IPS-20b (cell line): Measurements from ENCODE around the gene C1GALT1C1L.

ENCODE experiments used
- H3K27ac ChIP-seq: one replicate; pipeline ENCODE4 v1.5.1; 2013; ENCODE audit warnings: low read length
- H3K27me3 ChIP-seq: 2 replicates; pipeline ENCODE4 v1.6.1; 2013; ENCODE audit warnings: mild to moderate bottlenecking, low read length, inconsistent platforms; ENCODE audit not compliant: insufficient read depth
- H3K36me3 ChIP-seq: 2 replicates; pipeline ENCODE4 v1.6.1; 2013; ENCODE audit warnings: low read depth, mild to moderate bottlenecking, inconsistent platforms, low read length, moderate library complexity; ENCODE audit not compliant: insufficient read depth
- H3K4me1 ChIP-seq: 2 replicates; pipeline ENCODE4 v1.6.1; 2013; ENCODE audit warnings: mild to moderate bottlenecking, control low read depth, inconsistent platforms, low read length, moderate library complexity; ENCODE audit not compliant: insufficient read depth
- H3K4me3 ChIP-seq: 2 replicates; pipeline ENCODE4 v1.5.1; 2013; ENCODE audit warnings: mild to moderate bottlenecking, low read length, inconsistent platforms
- H3K9ac ChIP-seq: 2 replicates; pipeline ENCODE4 v1.6.1; 2013; ENCODE audit warnings: low read depth, mild to moderate bottlenecking, inconsistent platforms, low read length, moderate library complexity
- H3K9me3 ChIP-seq: 2 replicates; pipeline ENCODE4 v1.6.1; 2013; ENCODE audit warnings: mild to moderate bottlenecking, low read depth, low read length, inconsistent platforms; ENCODE audit not compliant: insufficient read depth

Gene C1GALT1C1L

DNA sequence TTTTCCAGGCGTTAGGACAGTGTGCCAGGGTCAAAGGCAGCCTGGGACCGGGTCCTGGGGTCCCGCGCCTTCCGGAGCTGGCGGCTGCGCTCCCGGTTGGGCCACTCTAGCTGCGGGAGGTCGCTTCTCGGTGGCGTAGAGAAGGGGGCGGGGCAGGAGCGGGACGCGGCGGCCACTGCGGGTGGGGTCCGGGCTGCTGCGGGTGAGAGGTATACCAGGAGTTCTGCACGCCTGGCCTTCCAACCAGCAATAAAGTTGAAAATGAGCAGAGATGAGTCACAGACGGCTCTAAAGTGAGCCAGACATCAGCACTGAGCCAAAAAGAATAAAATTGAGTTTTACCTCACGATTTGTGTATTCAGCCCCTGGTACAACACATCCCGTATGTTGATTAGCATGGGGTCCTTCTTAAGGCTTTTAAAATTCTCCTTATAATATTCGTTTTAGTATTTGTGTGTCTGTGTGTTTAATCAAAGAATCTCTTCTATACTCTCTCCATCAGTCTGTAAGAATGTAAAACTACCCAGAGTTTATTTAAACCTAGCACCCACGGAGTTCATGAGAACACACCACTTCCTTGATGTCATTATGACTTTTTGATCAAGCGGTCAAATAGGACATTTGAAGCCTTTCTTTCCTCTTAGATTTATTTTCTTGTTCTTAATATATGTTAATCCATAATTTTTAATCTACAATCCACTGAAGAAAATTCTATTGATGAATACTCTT, at the start of gene C1GALT1C1L:
TSS of gene C1GALT1C1L (minus strand) at position 108 of the 729 bp plus-strand sequence. CDS start at position 1, 107 bp downstream.
- Histone ChIP-seq H3K27ac (no peak within 1 kb of the TSS), H3K9ac (no peak within 1 kb of the TSS)

DNA sequence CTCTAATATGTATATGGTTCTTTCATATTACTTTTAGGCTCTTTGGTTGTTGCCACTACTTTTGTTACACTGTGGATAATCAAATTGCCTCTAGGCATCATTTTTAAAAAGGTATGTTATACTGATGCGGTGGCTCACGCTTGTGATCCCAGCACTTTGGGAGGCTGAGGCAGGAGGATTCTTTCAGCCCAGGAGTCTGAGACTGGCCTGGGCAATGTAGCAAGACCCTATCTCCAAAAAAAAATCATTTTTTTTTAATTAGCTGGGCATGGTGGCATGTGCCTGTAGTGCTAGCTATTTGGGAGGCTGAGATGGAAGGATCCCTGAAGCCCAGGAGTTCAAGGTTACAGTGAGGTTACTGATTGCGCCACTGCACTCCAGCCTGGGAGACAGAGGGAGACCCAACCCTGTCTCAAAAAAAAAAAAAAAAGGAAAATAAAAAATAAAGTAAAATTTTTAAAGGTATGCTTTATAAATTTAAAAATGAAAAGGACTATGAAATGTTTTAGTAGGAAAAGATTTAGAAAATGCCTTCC, 49.5 kb upstream of the C1GALT1C1L start:
- Histone ChIP-seq H3K9me3 (no peaks in the 10 kb centered on the region), H3K9ac (no peak overlapping the region), H3K36me3 (no peaks in the 10 kb centered on the region), H3K27ac (no peak overlapping the region), H3K4me3 (no peak overlapping the region), H3K4me1 (peaks cover 11% of the 10 kb centered on the region), H3K27me3 (no peaks in the 10 kb centered on the region)

More for the DNA sequence above, at the start of gene C1GALT1C1L:
- Histone ChIP-seq H3K4me1 (no peaks in the 10 kb centered on the region), H3K4me3 (no peak within 1 kb of the TSS), H3K27me3 (no peaks in the 10 kb centered on the region), H3K9me3 (peaks cover 7% of the 10 kb centered on the region; the same call in 1 of the 2 replicates), H3K36me3 (no peaks in the 10 kb centered on the region)

DNA sequence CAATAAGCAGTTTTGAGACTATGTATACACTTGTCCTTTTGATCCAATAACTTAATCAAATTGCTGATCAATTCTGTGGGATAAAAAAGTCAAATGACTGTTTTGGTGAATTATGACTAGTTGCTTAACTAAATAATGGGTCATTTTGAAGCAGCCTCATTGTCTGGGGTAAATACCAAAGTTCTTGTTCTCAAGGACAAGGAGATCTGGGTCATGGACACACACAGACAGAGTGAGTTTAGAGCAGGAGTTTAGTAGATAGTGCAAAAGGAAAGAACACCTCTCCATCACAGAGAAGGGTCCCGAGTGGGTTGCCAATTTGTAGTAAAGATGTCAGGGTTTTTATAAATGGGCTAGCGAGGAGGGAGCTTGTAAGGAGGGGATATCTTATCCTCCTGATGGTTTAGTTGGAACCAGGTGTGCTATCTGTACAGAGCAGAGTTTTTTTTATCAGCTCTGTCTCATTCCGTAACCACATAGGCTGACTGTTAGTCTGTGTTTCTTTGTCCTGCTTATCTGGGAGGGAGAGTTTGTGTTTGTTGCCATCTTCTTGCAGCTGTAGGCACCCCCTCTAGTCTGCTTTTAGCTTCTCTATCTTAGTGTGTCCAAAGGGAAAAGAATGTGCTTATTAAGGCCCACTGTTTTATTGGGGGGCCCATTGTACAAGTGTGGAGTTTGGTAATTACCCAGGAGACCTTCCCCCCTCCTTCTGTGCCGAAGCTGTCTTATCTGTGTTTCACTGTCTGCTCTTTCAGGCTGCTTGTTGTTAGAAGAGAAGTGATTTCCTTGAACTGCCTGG, 48.7 kb upstream of the C1GALT1C1L start:
- Histone ChIP-seq H3K4me3 (no peak overlapping the region), H3K4me1 (peaks cover 11% of the 10 kb centered on the region), H3K27me3 (no peaks in the 10 kb centered on the region), H3K36me3 (no peaks in the 10 kb centered on the region), H3K27ac (no peak overlapping the region), H3K9ac (no peak overlapping the region), H3K9me3 (no peaks in the 10 kb centered on the region)

DNA sequence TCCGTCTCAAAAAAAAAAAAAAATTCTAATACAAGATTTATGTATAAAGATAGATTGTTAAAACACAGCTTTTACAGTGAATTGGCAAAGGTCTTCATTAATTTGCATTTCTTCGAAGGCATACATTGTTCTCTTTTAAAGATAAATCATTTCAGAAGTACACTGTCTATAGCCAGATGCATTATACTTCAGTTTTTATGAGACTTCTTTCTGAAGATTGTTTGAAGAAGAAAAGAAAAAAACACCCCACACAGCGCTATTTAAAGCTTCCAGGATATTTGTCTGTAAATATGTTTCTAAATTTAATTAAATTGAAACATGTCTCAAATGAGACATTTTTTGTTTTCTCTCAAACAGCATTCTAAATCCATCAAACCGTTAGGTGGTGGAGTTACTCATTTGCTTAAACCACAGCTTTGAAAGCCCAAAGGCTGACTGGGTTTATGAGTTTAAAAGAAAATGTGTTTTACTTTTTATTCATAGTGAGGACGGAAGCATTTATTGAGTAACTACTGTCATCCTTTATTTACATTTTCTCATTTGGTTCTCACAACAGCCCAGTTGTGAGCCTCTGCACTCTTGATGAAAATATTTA, 42.4 kb upstream of the C1GALT1C1L start:
- Histone ChIP-seq H3K9me3 (no peaks in the 10 kb centered on the region), H3K9ac (no peak overlapping the region), H3K27me3 (no peaks in the 10 kb centered on the region), H3K4me1 (peaks cover 4% of the 10 kb centered on the region; the same call in 1 of the 2 replicates), H3K4me3 (no peak overlapping the region), H3K27ac (no peak overlapping the region), H3K36me3 (no peaks in the 10 kb centered on the region)

DNA sequence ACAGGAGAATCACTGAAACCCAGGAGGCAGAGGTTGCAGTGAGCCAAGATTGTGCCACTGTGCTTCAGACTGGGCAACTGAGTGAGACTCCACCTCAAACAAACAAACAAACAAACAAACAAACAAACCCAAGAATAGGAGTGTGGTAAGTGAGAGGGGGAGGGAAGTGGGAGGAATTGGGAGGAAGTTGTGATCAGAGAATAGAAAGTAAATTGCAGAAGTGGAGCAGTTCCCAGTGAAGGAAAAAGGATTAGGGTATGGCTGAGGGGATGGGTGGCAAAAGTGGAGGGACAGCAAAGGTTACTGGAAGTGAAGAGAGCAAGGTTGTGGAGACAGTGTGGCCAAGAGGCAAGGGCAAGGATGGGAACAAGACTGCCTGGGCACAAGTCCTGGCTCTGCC, 41.1 kb upstream of the C1GALT1C1L start:
- no peak overlapping the region for H3K27ac ChIP-seq
- H3K36me3 ChIP-seq = no peaks in the 10 kb centered on the region
- H3K4me3 ChIP-seq = no peak overlapping the region
- peaks cover 4% of the 10 kb centered on the region; the same call in 1 of the 2 replicates for H3K4me1 ChIP-seq
- H3K9ac ChIP-seq = no peak overlapping the region
- H3K27me3 ChIP-seq = no peaks in the 10 kb centered on the region
- H3K9me3 ChIP-seq = no peaks in the 10 kb centered on the region

DNA sequence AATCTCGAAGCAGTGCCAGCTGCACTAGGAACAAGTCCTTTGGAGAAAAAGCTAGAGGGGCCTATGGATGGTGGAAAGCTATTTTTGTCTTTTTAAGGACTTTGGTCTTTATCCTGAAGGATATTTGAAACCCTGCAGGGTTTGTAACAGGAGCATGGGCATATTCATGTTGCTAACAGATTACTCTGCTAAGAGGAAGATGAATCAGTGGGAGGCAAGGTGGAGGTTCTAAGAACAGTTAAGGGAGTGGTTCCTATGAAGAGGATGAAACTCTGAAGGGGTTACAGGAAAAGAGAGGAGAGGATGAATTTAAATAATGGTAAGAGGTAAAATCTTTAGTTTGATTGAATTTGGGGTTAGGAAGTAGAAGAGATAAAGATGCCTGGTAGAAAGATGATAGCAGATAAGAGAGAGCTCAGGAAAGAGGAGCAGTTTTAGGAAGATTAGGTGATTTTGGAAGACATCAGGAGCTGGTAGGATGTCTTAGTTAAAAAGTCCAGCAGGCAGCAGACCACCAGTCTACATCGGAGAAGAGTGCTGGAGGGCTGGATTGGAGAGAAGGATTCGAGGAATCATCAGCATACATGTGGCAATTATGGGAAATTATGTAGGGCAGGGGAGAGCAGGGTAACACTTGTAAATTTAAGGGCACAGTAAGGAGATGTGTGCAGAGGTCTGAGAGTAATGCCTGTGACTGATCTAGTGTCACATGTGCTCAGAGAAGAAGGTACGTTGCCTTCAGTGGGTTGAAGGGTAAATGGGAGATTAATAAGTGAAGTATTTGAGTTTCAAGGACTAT, 39.3 kb upstream of the C1GALT1C1L start:
- Histone ChIP-seq H3K4me3 (no peak overlapping the region), H3K27me3 (no peaks in the 10 kb centered on the region), H3K27ac (no peak overlapping the region), H3K9ac (no peak overlapping the region), H3K9me3 (no peaks in the 10 kb centered on the region), H3K36me3 (no peaks in the 10 kb centered on the region), H3K4me1 (peaks cover 4% of the 10 kb centered on the region; the same call in 1 of the 2 replicates)

DNA sequence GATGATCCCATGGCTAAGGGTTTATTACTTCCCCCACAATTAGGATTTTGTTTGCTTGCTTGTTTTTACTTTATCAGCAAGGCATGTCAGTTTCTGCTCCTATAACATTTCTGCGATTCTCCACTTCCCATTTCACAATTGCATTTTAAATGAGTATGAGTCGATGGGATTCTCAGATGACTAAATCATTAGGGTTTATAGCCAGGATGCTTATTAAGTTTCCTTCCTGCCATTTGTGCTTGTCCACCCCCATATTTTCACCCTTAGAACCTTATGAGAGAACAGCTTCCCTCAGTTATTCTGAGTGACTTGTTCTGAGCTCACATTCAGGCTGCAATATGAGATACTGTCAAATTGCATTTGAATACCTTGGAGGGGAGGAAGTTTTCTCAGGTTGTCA, 37.9 kb upstream of the C1GALT1C1L start:
- Histone ChIP-seq H3K4me3 (no peak overlapping the region), H3K4me1 (peaks cover 4% of the 10 kb centered on the region; the same call in 1 of the 2 replicates), H3K27me3 (no peaks in the 10 kb centered on the region), H3K27ac (no peak overlapping the region), H3K9ac (no peak overlapping the region), H3K9me3 (no peaks in the 10 kb centered on the region), H3K36me3 (no peaks in the 10 kb centered on the region)

DNA sequence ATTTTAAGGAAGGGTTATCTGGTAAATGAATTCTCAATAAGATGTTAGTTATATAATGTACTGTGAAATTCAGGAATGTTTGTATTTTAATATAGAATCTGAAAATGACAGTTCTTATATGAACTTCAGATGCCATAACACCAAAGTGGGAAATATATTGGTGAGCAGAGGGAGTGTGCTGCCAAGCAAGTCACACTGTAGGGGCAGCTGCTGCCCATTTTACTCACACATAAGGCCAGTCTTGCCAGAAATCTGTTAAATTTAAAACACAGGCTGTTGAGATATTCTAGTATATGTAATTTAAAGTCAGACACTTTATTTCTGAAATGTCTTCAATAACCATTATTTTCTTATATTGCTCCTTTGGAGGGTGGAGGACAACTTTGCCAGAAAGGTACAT, 34.6 kb upstream of the C1GALT1C1L start:
- Histone ChIP-seq H3K9ac (no peak overlapping the region), H3K27me3 (no peaks in the 10 kb centered on the region), H3K36me3 (no peaks in the 10 kb centered on the region), H3K9me3 (no peaks in the 10 kb centered on the region), H3K27ac (no peak overlapping the region), H3K4me1 (peaks cover 4% of the 10 kb centered on the region; the same call in 1 of the 2 replicates), H3K4me3 (no peak overlapping the region)

DNA sequence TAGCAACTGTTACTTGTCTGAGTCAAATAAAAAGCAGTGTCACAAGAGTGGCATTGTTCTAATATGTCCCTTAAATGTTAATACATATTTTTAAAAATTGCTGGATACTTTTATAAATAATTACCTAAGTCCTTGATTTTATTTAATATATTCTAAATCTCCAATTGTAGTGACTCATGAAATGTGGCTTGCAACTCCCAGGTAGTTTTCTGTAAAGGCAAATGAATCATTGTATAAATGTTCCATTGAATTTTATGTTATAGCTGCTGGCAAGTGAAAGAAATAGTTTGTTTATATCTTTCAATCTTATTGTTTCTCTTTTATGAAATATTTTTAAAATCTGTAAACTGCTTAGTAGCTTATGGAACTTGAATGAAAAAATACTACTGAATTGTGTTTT, 32.7 kb upstream of the C1GALT1C1L start:
- no peak overlapping the region for H3K27ac ChIP-seq
- H3K36me3 ChIP-seq = no peaks in the 10 kb centered on the region
- no peak overlapping the region for H3K4me3 ChIP-seq

DNA sequence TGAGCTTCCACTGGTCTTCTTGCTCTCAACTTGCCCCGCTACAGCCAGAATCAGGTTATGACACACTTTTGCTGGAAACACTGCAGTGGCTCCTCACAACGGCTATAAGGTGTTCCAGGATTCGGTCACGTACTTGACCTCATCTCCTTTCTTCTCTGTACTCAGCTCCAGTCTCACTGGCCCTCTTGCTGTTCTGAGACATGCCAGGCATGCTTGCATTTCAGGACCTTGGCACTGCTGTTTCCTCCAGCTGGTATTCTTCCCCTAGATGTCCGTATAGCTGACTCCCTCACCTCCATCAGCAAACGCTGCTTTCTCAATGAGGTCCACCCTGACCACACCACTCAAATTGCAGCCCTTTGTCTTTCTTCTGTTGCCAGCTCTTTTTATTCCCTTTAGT, 31.9 kb upstream of the C1GALT1C1L start:
- Histone ChIP-seq H3K4me3 (no peak overlapping the region), H3K36me3 (no peaks in the 10 kb centered on the region), H3K4me1 (no peaks in the 10 kb centered on the region), H3K27ac (no peak overlapping the region), H3K9ac (no peak overlapping the region), H3K27me3 (no peaks in the 10 kb centered on the region), H3K9me3 (no peaks in the 10 kb centered on the region)

More for the DNA sequence above, 32.7 kb upstream of the C1GALT1C1L start:
- H3K27me3 ChIP-seq = no peaks in the 10 kb centered on the region
- H3K9ac ChIP-seq = no peak overlapping the region
- no peaks in the 10 kb centered on the region for H3K9me3 ChIP-seq
- no peaks in the 10 kb centered on the region for H3K4me1 ChIP-seq
